ENCODE data around the gene SAMD5.
"Not testable (repeated sequence)": the region's sequence is repeated elsewhere in the genome, so short reads cannot be mapped to it uniquely, and the experiment has no call there.

The SAMD5 gene

GRCh38 chr6:147528511-147529145 lies 20.1 kb downstream of the SAMD5 start:
- Histone ChIP-seq H3K27ac (ENCODE audit: low read depth, low read length, severe bottlenecking) (no peak overlapping the region), H3K4me3 (ENCODE audit: extremely low read depth, insufficient read depth, low read length, poor library complexity, severe bottlenecking) (no peak overlapping the region), H3K9me3 (ENCODE audit: control insufficient read depth, low read length) (no peaks in the 10 kb centered on the region), H3K36me3 (ENCODE audit: control insufficient read depth, insufficient read depth, low read length) (no peaks in the 10 kb centered on the region), H3K4me1 (ENCODE audit: control insufficient read depth, insufficient read depth, low read length, poor library complexity, severe bottlenecking) (peaks cover under 1% of the 10 kb centered on the region)

- Histone ChIP-seq H3K4me1 (ENCODE audit: control insufficient read depth, insufficient read depth, low read length, poor library complexity, severe bottlenecking) (peaks cover 6% of the 10 kb centered on the region), H3K27ac (ENCODE audit: low read depth, low read length, severe bottlenecking) (no peak overlapping the region), H3K4me3 (ENCODE audit: extremely low read depth, insufficient read depth, low read length, poor library complexity, severe bottlenecking) (no peak overlapping the region), H3K9me3 (ENCODE audit: control insufficient read depth, low read length) (no peaks in the 10 kb centered on the region), H3K36me3 (ENCODE audit: control insufficient read depth, insufficient read depth, low read length) (no peaks in the 10 kb centered on the region)
- WGBS, 2 experiments (ENCODE audit: insufficient coverage in 2 of 2): 63 to 75% methylated on average over 10 to 11 of the region's 13 CpGs
Measured at GRCh38 chr6:147530132-147531060, 21.9 kb downstream of the SAMD5 start.

GRCh38 chr6:147531321-147531720 lies 22.8 kb downstream of the SAMD5 start:
- Histone ChIP-seq H3K4me3 (ENCODE audit: extremely low read depth, insufficient read depth, low read length, poor library complexity, severe bottlenecking) (no peak overlapping the region), H3K9me3 (ENCODE audit: control insufficient read depth, low read length) (no peaks in the 10 kb centered on the region), H3K27ac (ENCODE audit: low read depth, low read length, severe bottlenecking) (no peak overlapping the region), H3K4me1 (ENCODE audit: control insufficient read depth, insufficient read depth, low read length, poor library complexity, severe bottlenecking) (peaks cover 6% of the 10 kb centered on the region), H3K36me3 (ENCODE audit: control insufficient read depth, insufficient read depth, low read length) (no peaks in the 10 kb centered on the region)
- 83% methylated on average over 2 of the region's 2 CpGs; no CpG with 5 or more reads in 1 of the 2 experiments for WGBS, 2 experiments (ENCODE audit: insufficient coverage in 2 of 2)

GRCh38 chr6:147534116-147534860 lies 25.8 kb downstream of the SAMD5 start:
- H3K4me3 ChIP-seq (ENCODE audit: extremely low read depth, insufficient read depth, low read length, poor library complexity, severe bottlenecking): no peak overlapping the region
- H3K36me3 ChIP-seq (ENCODE audit: control insufficient read depth, insufficient read depth, low read length): no peaks in the 10 kb centered on the region
- WGBS, 2 experiments (ENCODE audit: insufficient coverage in 2 of 2): 85 to 95% methylated on average over 5 to 8 of the region's 13 CpGs
- no peaks in the 10 kb centered on the region for H3K9me3 ChIP-seq (ENCODE audit: control insufficient read depth, low read length)
- peaks cover 6% of the 10 kb centered on the region for H3K4me1 ChIP-seq (ENCODE audit: control insufficient read depth, insufficient read depth, low read length, poor library complexity, severe bottlenecking)
- H3K27ac ChIP-seq (ENCODE audit: low read depth, low read length, severe bottlenecking): no peak overlapping the region

- Histone ChIP-seq H3K9me3 (ENCODE audit: control insufficient read depth, low read length) (no peaks in the 10 kb centered on the region), H3K4me3 (ENCODE audit: extremely low read depth, insufficient read depth, low read length, poor library complexity, severe bottlenecking) (no peak overlapping the region), H3K36me3 (ENCODE audit: control insufficient read depth, insufficient read depth, low read length) (no peaks in the 10 kb centered on the region), H3K27ac (ENCODE audit: low read depth, low read length, severe bottlenecking) (no peak overlapping the region), H3K4me1 (ENCODE audit: control insufficient read depth, insufficient read depth, low read length, poor library complexity, severe bottlenecking) (peaks cover 8% of the 10 kb centered on the region)
- WGBS, 2 experiments (ENCODE audit: insufficient coverage in 2 of 2): 91 to 93% methylated on average over 4 of the region's 6 CpGs
Measured at GRCh38 chr6:147538821-147539220, 30.3 kb downstream of the SAMD5 start.

- Histone ChIP-seq H3K4me1 (ENCODE audit: control insufficient read depth, insufficient read depth, low read length, poor library complexity, severe bottlenecking) (peaks cover 6% of the 10 kb centered on the region), H3K36me3 (ENCODE audit: control insufficient read depth, insufficient read depth, low read length) (no peaks in the 10 kb centered on the region), H3K4me3 (ENCODE audit: extremely low read depth, insufficient read depth, low read length, poor library complexity, severe bottlenecking) (no peak overlapping the region), H3K9me3 (ENCODE audit: control insufficient read depth, low read length) (no peaks in the 10 kb centered on the region), H3K27ac (ENCODE audit: low read depth, low read length, severe bottlenecking) (no peak overlapping the region)
- WGBS, 2 experiments (ENCODE audit: insufficient coverage in 2 of 2): 82 to 89% methylated on average over 4 to 5 of the region's 5 CpGs
Measured at GRCh38 chr6:147540075-147540474, 31.6 kb downstream of the SAMD5 start.

GRCh38 chr6:147542436-147542835 lies 33.9 kb downstream of the SAMD5 start:
- H3K4me3 ChIP-seq (ENCODE audit: extremely low read depth, insufficient read depth, low read length, poor library complexity, severe bottlenecking); H3K36me3 ChIP-seq (ENCODE audit: control insufficient read depth, insufficient read depth, low read length); H3K27ac ChIP-seq (ENCODE audit: low read depth, low read length, severe bottlenecking); H3K4me1 ChIP-seq (ENCODE audit: control insufficient read depth, insufficient read depth, low read length, poor library complexity, severe bottlenecking); H3K9me3 ChIP-seq (ENCODE audit: control insufficient read depth, low read length): not testable (repeated sequence)
- 100% methylated on average over 1 of the region's 4 CpGs for WGBS, 2 experiments (ENCODE audit: insufficient coverage in 2 of 2)

GRCh38 chr6:147544420-147544819 lies 35.9 kb downstream of the SAMD5 start:
- Histone ChIP-seq H3K27ac (ENCODE audit: low read depth, low read length, severe bottlenecking) (no peak overlapping the region), H3K4me1 (ENCODE audit: control insufficient read depth, insufficient read depth, low read length, poor library complexity, severe bottlenecking) (peaks cover 6% of the 10 kb centered on the region), H3K36me3 (ENCODE audit: control insufficient read depth, insufficient read depth, low read length) (no peaks in the 10 kb centered on the region), H3K4me3 (ENCODE audit: extremely low read depth, insufficient read depth, low read length, poor library complexity, severe bottlenecking) (no peak overlapping the region), H3K9me3 (ENCODE audit: control insufficient read depth, low read length) (no peaks in the 10 kb centered on the region)
- WGBS, 2 experiments (ENCODE audit: insufficient coverage in 2 of 2): 100% methylated on average over 1 of the region's 2 CpGs; no CpG with 5 or more reads in 1 of the 2 experiments

GRCh38 chr6:147546501-147547368 lies 38.2 kb downstream of the SAMD5 start:
- Histone ChIP-seq H3K27ac (ENCODE audit: low read depth, low read length, severe bottlenecking) (no peak overlapping the region), H3K36me3 (ENCODE audit: control insufficient read depth, insufficient read depth, low read length) (no peaks in the 10 kb centered on the region), H3K4me3 (ENCODE audit: extremely low read depth, insufficient read depth, low read length, poor library complexity, severe bottlenecking) (no peak overlapping the region), H3K4me1 (ENCODE audit: control insufficient read depth, insufficient read depth, low read length, poor library complexity, severe bottlenecking) (peaks cover 6% of the 10 kb centered on the region), H3K9me3 (ENCODE audit: control insufficient read depth, low read length) (no peaks in the 10 kb centered on the region)
- WGBS, 2 experiments (ENCODE audit: insufficient coverage in 2 of 2): no CpG with 5 or more reads among the region's 6 CpGs

GRCh38 chr6:147547369-147547902 lies 38.9 kb downstream of the SAMD5 start:
- WGBS, 2 experiments (ENCODE audit: insufficient coverage in 2 of 2): 88 to 90% methylated on average over 5 to 8 of the region's 10 CpGs
- H3K27ac ChIP-seq (ENCODE audit: low read depth, low read length, severe bottlenecking): no peak overlapping the region
- H3K36me3 ChIP-seq (ENCODE audit: control insufficient read depth, insufficient read depth, low read length): no peaks in the 10 kb centered on the region
- H3K4me1 ChIP-seq (ENCODE audit: control insufficient read depth, insufficient read depth, low read length, poor library complexity, severe bottlenecking): peaks cover 9% of the 10 kb centered on the region
- no peak overlapping the region for H3K4me3 ChIP-seq (ENCODE audit: extremely low read depth, insufficient read depth, low read length, poor library complexity, severe bottlenecking)
- H3K9me3 ChIP-seq (ENCODE audit: control insufficient read depth, low read length): no peaks in the 10 kb centered on the region

All from mesodermal cell (in vitro differentiated cells).